Bronchial epithelial cell (primary cell): ENCODE measurements around the gene ADRA2C. TPM values are rescaled to one million over a fixed set of nuclear protein-coding genes. Genes with fewer than 3 reads are reported as not detected.

Experiments
- DNase-seq: peaks from one replicate; pipeline ENCODE4 v3.0.0-alpha.2; 2010; ENCODE audit warnings: low read depth
- FAIRE-seq: peaks from 2 replicates; lab custom pipeline; 2011; peaks lifted over from hg19 to GRCh38; lab: Jason Lieb, UNC
- H3K27me3 ChIP-seq: 2 replicates; pipeline ENCODE4 v1.5.1; 2011; ENCODE audit warnings: low read length; ENCODE audit not compliant: control insufficient read depth, insufficient read depth
- H3K36me3 ChIP-seq: 2 replicates; pipeline ENCODE4 v1.5.1; 2011; ENCODE audit warnings: low read length; ENCODE audit not compliant: control insufficient read depth, insufficient read depth
- H3K4me3 ChIP-seq: 2 replicates; pipeline ENCODE4 v1.5.1; 2011; ENCODE audit warnings: mild to moderate bottlenecking, low read depth, low read length, control low read depth
- CTCF ChIP-seq: IDR thresholded peaks from 2 replicates; pipeline ENCODE4 v1.5.1; 2011; ENCODE audit warnings: mild to moderate bottlenecking, moderate library complexity, low read length, control low read depth, inconsistent platforms; ENCODE audit not compliant: insufficient read depth, severe bottlenecking
- total RNA-seq: library from RNA; depleted of rRNA; stranded (reverse); fragments of >200 nt; gene quantifications from 2 replicates; pipeline ENCODE4 v1.2.1, GENCODE V29; 2014

The ADRA2C gene
- total RNA-seq, 1 donor from 2014 or later: under 0.01 TPM

- FAIRE-seq (no peak), DNase-seq (no peak)
- no peak for TF ChIP-seq CTCF
- H3K27me3 ChIP-seq: no peaks in the 10 kb centered on the region
- H3K36me3 ChIP-seq: no peaks in the 10 kb centered on the region
- no peak overlapping the region for H3K4me3 ChIP-seq
Measured at GRCh38 chr4:3799496-3799895, 33.3 kb downstream of the ADRA2C start.

GRCh38 chr4:3800351-3800750 lies 34.2 kb downstream of the ADRA2C start:
- no peak for TF ChIP-seq CTCF
- no peak overlapping the region for H3K4me3 ChIP-seq
- no peaks in the 10 kb centered on the region for H3K27me3 ChIP-seq
- DNase-seq (no peak), FAIRE-seq (no peak)
- no peaks in the 10 kb centered on the region for H3K36me3 ChIP-seq

GRCh38 chr4:3801521-3801920 lies 35.3 kb downstream of the ADRA2C start:
- Histone ChIP-seq H3K36me3 (no peaks in the 10 kb centered on the region), H3K27me3 (no peaks in the 10 kb centered on the region), H3K4me3 (no peak overlapping the region)
- no peak for FAIRE-seq
- TF ChIP-seq CTCF: no peak
- DNase-seq: no peak

- no peak for FAIRE-seq
- DNase-seq: no peak
- Histone ChIP-seq H3K36me3 (no peaks in the 10 kb centered on the region), H3K27me3 (no peaks in the 10 kb centered on the region), H3K4me3 (no peak overlapping the region)
- TF ChIP-seq CTCF: no peak
Measured at GRCh38 chr4:3801931-3802550, 35.9 kb downstream of the ADRA2C start.

- Histone ChIP-seq H3K27me3 (no peaks in the 10 kb centered on the region), H3K4me3 (no peak overlapping the region), H3K36me3 (no peaks in the 10 kb centered on the region)
- DNase-seq: no peak
- no peak for TF ChIP-seq CTCF
- no peak for FAIRE-seq
Measured at GRCh38 chr4:3802571-3803474, 36.6 kb downstream of the ADRA2C start.

GRCh38 chr4:3803475-3803847 lies 37.3 kb downstream of the ADRA2C start:
- no peak for TF ChIP-seq CTCF
- Histone ChIP-seq H3K4me3 (no peak overlapping the region), H3K27me3 (no peaks in the 10 kb centered on the region), H3K36me3 (no peaks in the 10 kb centered on the region)
- FAIRE-seq (no peak), DNase-seq (no peak)
